H1 (cell line): Measurements from ENCODE around the gene CFAP74.
"Not testable (repeated sequence)": the region's sequence is repeated elsewhere in the genome, so short reads cannot be mapped to it uniquely, and the experiment has no call there.

Experiments used
- EZH2 ChIP-seq: fragments of 200-600 bp; sonication (generic); IDR thresholded peaks from 2 replicates; pipeline ENCODE4 v1.7.1; 2012; ENCODE audit warnings: low read depth, mild to moderate bottlenecking, moderate library complexity, low read length, inconsistent platforms; ENCODE audit not compliant: severe bottlenecking
- JUN ChIP-seq: IDR thresholded peaks from 2 replicates; pipeline ENCODE4 v1.6.1; 2011; ENCODE audit warnings: low read depth, mild to moderate bottlenecking, improper control_type of control experiment, low read length
- KDM1A ChIP-seq: fragments of 200-600, 300-600 bp; sonication (generic); IDR thresholded peaks from 2 replicates; pipeline ENCODE4 v1.7.1; 2016; ENCODE audit warnings: mild to moderate bottlenecking, low read length, borderline replicate concordance
- POLR2A ChIP-seq, 2 experiments: IDR thresholded peaks; 1 replicate in 1 of 2; 2 replicates in 1 of 2; pipeline ENCODE4 v1.6.1; 2011; ENCODE audit warnings: low read depth in 2 of 2, low read length in 2 of 2, mild to moderate bottlenecking in 2 of 2; ENCODE audit errors: control extremely low read depth in 1 of 2
- POLR2AphosphoS5 ChIP-seq: IDR thresholded peaks from 2 replicates; pipeline ENCODE4 v1.6.1; 2011; ENCODE audit warnings: low read depth, low read length
- SIX5 ChIP-seq: IDR thresholded peaks from 2 replicates; pipeline ENCODE4 v1.6.1; 2011; ENCODE audit warnings: mild to moderate bottlenecking, low read depth, low read length
- TEAD4 ChIP-seq: IDR thresholded peaks from 2 replicates; pipeline ENCODE4 v1.6.1; 2012; ENCODE audit warnings: low read depth, low read length, inconsistent platforms, mixed read lengths
- TF ChIP-seq, protein P1 (sequence below), 3 experiments: IDR thresholded peaks; 1 replicate in 2 of 3; 2 replicates in 1 of 3; pipeline versions ENCODE4 v1.5.1 to v1.6.1; 2011; ENCODE audit warnings: low read length in 3 of 3, mild to moderate bottlenecking in 3 of 3, inconsistent platforms in 2 of 3, low read depth in 1 of 3, moderate library complexity in 1 of 3; ENCODE audit not compliant: insufficient read depth in 1 of 3; ENCODE audit errors: control extremely low read depth in 1 of 3
- TF ChIP-seq, protein P2 (sequence below): IDR thresholded peaks from 2 replicates; pipeline ENCODE4 v1.6.1; 2011; ENCODE audit warnings: low read length, improper control_type of control experiment

DNA sequence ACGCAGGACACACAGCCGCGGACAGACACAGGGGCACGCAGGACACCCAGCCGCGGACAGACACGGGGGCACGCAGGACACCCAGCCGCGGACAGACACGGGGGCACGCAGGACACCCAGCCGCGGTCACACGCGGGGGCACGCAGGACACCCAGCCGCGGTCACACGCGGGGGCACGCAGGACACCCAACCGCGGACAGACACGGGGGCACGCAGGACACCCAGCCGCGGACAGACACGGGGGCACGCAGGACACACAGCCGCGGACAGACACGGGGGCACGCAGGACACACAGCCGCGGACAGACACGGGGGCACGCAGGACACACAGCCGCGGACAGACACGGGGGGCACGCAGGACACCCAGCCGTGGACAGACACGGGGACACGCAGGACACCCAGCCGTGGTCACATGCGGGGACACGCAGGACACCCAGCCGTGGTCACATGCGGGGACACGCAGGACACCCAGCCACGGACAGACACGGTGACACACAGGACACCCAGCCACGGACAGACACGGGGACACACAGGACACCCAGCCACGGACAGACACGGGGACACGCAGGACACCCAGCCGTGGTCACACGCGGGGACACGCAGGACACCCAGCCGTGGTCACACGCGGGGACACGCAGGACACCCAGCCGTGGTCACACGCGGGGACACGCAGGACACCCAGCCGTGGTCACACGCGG is 21.8 kb downstream of the CFAP74 start:
- TF ChIP-seq, protein P1, sequence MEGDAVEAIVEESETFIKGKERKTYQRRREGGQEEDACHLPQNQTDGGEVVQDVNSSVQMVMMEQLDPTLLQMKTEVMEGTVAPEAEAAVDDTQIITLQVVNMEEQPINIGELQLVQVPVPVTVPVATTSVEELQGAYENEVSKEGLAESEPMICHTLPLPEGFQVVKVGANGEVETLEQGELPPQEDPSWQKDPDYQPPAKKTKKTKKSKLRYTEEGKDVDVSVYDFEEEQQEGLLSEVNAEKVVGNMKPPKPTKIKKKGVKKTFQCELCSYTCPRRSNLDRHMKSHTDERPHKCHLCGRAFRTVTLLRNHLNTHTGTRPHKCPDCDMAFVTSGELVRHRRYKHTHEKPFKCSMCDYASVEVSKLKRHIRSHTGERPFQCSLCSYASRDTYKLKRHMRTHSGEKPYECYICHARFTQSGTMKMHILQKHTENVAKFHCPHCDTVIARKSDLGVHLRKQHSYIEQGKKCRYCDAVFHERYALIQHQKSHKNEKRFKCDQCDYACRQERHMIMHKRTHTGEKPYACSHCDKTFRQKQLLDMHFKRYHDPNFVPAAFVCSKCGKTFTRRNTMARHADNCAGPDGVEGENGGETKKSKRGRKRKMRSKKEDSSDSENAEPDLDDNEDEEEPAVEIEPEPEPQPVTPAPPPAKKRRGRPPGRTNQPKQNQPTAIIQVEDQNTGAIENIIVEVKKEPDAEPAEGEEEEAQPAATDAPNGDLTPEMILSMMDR (IDR thresholded peaks at IDR 0.05; ENCODE audit: control extremely low read depth in 1 of 3, insufficient read depth in 1 of 3, low read depth in 1 of 3, low read length in 3 of 3) = not testable (repeated sequence)
- not testable (repeated sequence) for TF ChIP-seq POLR2AphosphoS5; EZH2; POLR2A (IDR thresholded peaks at IDR 0.05; ENCODE audit: control extremely low read depth in 1 of 2, low read depth in 2 of 2, low read length in 2 of 2); KDM1A; TEAD4; JUN; SIX5
- TF ChIP-seq, protein P2, sequence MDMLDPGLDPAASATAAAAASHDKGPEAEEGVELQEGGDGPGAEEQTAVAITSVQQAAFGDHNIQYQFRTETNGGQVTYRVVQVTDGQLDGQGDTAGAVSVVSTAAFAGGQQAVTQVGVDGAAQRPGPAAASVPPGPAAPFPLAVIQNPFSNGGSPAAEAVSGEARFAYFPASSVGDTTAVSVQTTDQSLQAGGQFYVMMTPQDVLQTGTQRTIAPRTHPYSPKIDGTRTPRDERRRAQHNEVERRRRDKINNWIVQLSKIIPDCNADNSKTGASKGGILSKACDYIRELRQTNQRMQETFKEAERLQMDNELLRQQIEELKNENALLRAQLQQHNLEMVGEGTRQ = not testable (repeated sequence)
